Right lobe of liver (tissue), 6 donors: ENCODE measurements around the gene ANP32D. TPM values are rescaled to one million over a fixed set of nuclear protein-coding genes. Genes with fewer than 3 reads are reported as not detected.
"Not testable (repeated sequence)": the region's sequence is repeated elsewhere in the genome, so short reads cannot be mapped to it uniquely, and the experiment has no call there.

Experiments used
- ATAC-seq, 4 donors: fragments of 200-7000 bp; cut with Tn5 transposase; one replicate each; pipeline ENCODE4 v1.9.1; 2020; ENCODE audit warnings: mild to moderate bottlenecking in 4 of 4, moderate library complexity in 4 of 4
- DNase-seq, 3 donors: peaks; one replicate each; pipeline ENCODE4 v3.0.0-alpha.2; 2020
- H3K27ac ChIP-seq, 3 donors: fragments of 200-600 bp; one replicate each; pipeline ENCODE4 v1.8.0; 2022
- H3K27me3 ChIP-seq, 2 donors: fragments of 200-600 bp; one replicate each; pipeline ENCODE4 v1.8.0; 2022
- H3K36me3 ChIP-seq, 4 donors: fragments of 200-600 bp; sonication (generic) in 1 of 4; one replicate each; pipeline versions ENCODE4 v1.5.1 to v1.8.0; 2017 to 2022; ENCODE audit warnings: control low read depth in 1 of 4
- H3K4me1 ChIP-seq, 4 donors: fragments of 200-600 bp; sonication (generic) in 1 of 4; one replicate each; pipeline versions ENCODE4 v1.5.1 to v1.8.0; 2017 to 2022; ENCODE audit warnings: control low read depth in 1 of 4
- H3K4me3 ChIP-seq, 3 donors: fragments of 200-600 bp; one replicate each; pipeline ENCODE4 v1.8.0; 2022
- H3K9me3 ChIP-seq, 4 donors: fragments of 200-600 bp; sonication (generic) in 1 of 4; one replicate each; pipeline versions ENCODE4 v1.5.1 to v1.8.0; 2017 to 2022; ENCODE audit warnings: control low read depth in 1 of 4
- CTCF ChIP-seq, 4 donors: fragments of 200-600 bp in 3 of 4; fragments of 450-650 bp in 1 of 4; IDR thresholded peaks; one replicate each; pipeline versions ENCODE4 v1.5.1 to v1.8.0; 2016 to 2022; ENCODE audit warnings: antibody characterized with exemption in 4 of 4, mild to moderate bottlenecking in 2 of 4
- POLR2A ChIP-seq: fragments of 450-650 bp; IDR thresholded peaks from one replicate; pipeline ENCODE4 v1.6.1; 2017; ENCODE audit warnings: antibody characterized with exemption, mild to moderate bottlenecking
- WGBS: methylation state at CpG from one replicate; pipeline ENCODE4 v1.1.6; 2018; ENCODE audit warnings: low coverage, low lambda C conversion rate; ENCODE audit not compliant: insufficient coverage; ENCODE audit errors: missing lambda C conversion rate; 5-methylcytosine and 5-hydroxymethylcytosine counted together
- intact Hi-C, 2 donors: fragments of 100-400 bp; cut with DNase I; formaldehyde crosslinking; loops; one replicate each; pipeline versions ENCODE4 v1.11.2 to v1.14.1; 2022
- total RNA-seq, 6 experiments: library from RNA; depleted of rRNA in 2 of 6; stranded (reverse); fragments of >200 nt in 2 of 6; fragmentation: NEBNext Ultra II Directional in 3 of 6; extraction: Animal tissue kit (Norgen Biotek cat#: 25700) in 3 of 6; gene quantifications; one replicate each; pipeline versions ENCODE4 v1.1.0 to v1.2.4, GENCODE V29; 2016 to 2023
- donor health status: DM: no; HTN: yes; CAD: no.
- donor health status: DM: no; HTN: no; CAD: no.
- donor health status: DM: no; HTN: no; CAD: no.
- donor health status: DM: no; HTN: yes; CAD: no.
- donor health status: DM: no; HTN: yes; CAD: no.

ANP32D gene
- total RNA-seq, 6 experiments from 2014 or later: not detected

DNA sequence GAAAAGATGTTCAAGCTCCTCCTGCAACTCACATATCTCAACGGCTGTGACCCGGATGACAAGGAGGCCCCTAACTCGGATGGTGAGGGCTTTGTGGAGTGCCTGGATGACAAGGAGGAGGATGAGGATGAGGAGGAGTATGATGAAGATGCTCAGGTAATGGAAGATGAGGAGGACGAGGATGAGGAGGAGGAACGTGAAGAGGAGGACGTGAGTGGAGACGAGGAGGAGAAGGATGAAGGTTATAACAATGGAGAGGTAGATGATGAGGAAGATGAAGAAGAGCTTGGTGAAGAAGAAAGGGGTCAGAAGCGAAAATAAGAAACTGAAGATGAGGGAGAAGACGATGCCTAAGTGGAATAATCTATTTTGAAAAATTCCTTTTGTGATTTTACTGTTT is 702 bp downstream of the ANP32D start:
- WGBS: 45% methylated on average over 9 of the region's 9 CpGs
- ATAC-seq: no peak

DNA sequence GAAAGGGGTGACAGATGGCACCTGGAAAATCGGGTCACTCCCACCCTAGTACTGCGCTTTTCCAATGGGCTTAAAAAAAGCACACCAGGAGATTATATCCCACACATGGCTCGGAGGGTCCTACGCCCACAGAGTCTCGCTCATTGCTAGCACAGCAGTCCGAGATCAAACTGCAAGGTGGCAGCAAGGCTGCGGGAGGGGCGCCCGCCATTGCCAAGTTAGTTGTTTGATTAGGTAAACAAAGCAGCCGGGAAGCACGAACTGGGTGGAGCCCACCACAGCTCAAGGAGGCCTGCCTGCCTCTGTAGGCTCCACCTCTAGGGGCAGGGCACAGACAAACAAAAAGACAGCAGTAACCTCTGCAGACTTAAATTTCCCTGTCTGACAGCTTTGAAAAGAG is 2.1 kb downstream of the ANP32D start:
- DNase-seq, H3K4me1 ChIP-seq, H3K36me3 ChIP-seq, H3K27ac ChIP-seq, H3K4me3 ChIP-seq, ATAC-seq, H3K27me3 ChIP-seq, intact Hi-C loops, H3K9me3 ChIP-seq: not testable (repeated sequence)
- WGBS: 32% methylated on average over 3 of the region's 11 CpGs

More for the DNA sequence above, 702 bp downstream of the ANP32D start:
- Histone ChIP-seq H3K9me3 (no peaks in the 10 kb centered on the region), H3K4me1 (no peaks in the 10 kb centered on the region), H3K36me3 (no peaks in the 10 kb centered on the region), H3K27me3 (no peaks in the 10 kb centered on the region), H3K4me3 (no peak overlapping the region), H3K27ac (no peak overlapping the region)
- TF ChIP-seq CTCF (IDR thresholded peaks at IDR 0.05) (no peak), POLR2A (no peak)
- DNase-seq: no peak
- intact Hi-C loops: no loop called here

DNA sequence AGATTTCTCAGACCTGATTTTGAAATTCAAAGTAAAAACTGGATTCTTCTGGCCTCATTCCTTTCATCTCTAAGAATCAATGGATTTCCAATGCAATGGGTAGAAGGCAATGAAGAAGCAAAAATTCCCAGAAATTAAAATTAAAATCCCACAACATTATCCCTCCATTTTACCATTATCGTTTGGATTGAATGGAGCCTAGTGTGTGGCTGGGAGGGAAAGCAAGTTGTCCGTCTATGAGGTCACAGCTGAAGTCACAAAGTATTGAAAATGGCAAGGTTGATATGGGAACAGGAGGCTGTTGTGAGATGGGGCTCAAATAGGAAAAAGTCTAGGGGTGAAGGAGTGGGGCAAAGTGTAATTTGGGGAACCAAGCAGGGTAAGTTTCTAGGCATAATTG is 9.8 kb downstream of the ANP32D start, which contains the start of gene C12orf54:
Gene C12orf54, plus strand, starts transcription at position 301 of the 400 bp plus-strand sequence. CDS start 799 bp downstream, outside the sequence.
- no peaks in the 10 kb centered on the region for H3K9me3 ChIP-seq
- no peak within 1 kb of the TSS for H3K27ac ChIP-seq
- intact Hi-C loops: no loop called here
- DNase-seq: no peak
- no peak for ATAC-seq
- WGBS: 60% methylated on average over 2 of the region's 2 CpGs
- no peaks in the 10 kb centered on the region for H3K36me3 ChIP-seq
- no peak within 1 kb of the TSS for H3K4me3 ChIP-seq
- no peaks in the 10 kb centered on the region for H3K4me1 ChIP-seq
- TF ChIP-seq CTCF (IDR thresholded peaks at IDR 0.05) (no peak), POLR2A (no peak)
- no peaks in the 10 kb centered on the region for H3K27me3 ChIP-seq

DNA sequence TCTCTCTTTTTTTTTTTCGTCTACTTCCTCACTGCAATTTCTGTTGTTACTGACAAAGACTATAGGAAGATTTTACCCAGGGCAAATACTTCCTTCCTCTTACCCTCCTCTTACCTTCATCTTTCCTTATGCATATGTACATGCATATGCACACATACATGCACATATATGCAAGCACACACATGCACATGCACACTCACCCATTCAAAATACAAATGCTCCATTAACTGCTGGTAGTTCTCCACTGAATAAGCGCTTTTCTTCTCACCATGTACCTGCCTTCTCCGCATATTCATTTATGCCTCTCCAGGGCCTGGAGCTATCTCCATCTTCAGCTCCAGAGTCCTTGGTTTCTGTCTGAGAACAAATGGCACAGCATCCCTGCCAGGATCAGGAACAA is 10.6 kb downstream of the ANP32D start:
- H3K9me3 ChIP-seq: no peaks in the 10 kb centered on the region
- TF ChIP-seq POLR2A (no peak), CTCF (IDR thresholded peaks at IDR 0.05) (no peak)
- no peaks in the 10 kb centered on the region for H3K36me3 ChIP-seq
- H3K4me3 ChIP-seq: no peak overlapping the region
- DNase-seq (no peak), ATAC-seq (no peak)
- H3K4me1 ChIP-seq: no peaks in the 10 kb centered on the region
- WGBS: 85% methylated on average over 3 of the region's 3 CpGs
- H3K27me3 ChIP-seq: no peaks in the 10 kb centered on the region
- H3K27ac ChIP-seq: no peak overlapping the region
- intact Hi-C loops: no loop called here

- TF ChIP-seq POLR2A (no peak), CTCF (IDR thresholded peaks at IDR 0.05) (no peak)
- H3K4me3 ChIP-seq: no peak overlapping the region
- 40% methylated on average over 1 of the region's 2 CpGs for WGBS
- H3K36me3 ChIP-seq: no peaks in the 10 kb centered on the region
- intact Hi-C loops: no loop called here
- no peaks in the 10 kb centered on the region for H3K27me3 ChIP-seq
- ATAC-seq (no peak), DNase-seq (no peak)
- no peak overlapping the region for H3K27ac ChIP-seq
- H3K4me1 ChIP-seq: no peaks in the 10 kb centered on the region
- no peaks in the 10 kb centered on the region for H3K9me3 ChIP-seq
Observed at GRCh38 chr12:48486261-48486660, 13.9 kb downstream of the ANP32D start.
